ENCODE data around the gene CPPED1. TPM values are rescaled to one million over a fixed set of nuclear protein-coding genes. Genes with fewer than 3 reads are reported as not detected.

Gene CPPED1
- total and polyA plus RNA-seq, 10 of the 15 experiments (the other 5 are each of a cell fraction or from before 2014, with no cell fraction given), result 7.1 to 39.0 (median 16.0) TPM

- H3K9me3 ChIP-seq (replicated peaks; ENCODE audit: control insufficient read depth, insufficient read depth, low read length), result no peaks in the 10 kb centered on the region; the same call in 2 of the 3 replicates
- SMC1A ChIA-PET (ENCODE audit: uncharacterized antibody, unreplicated experiment), result interaction anchor here (1.2 to 2.8 kb wide), 8 partner anchors 11 to 186 kb away, joined by 3 to 10 read pairs (median 5); partner anchors contain the start of gene CPPED1
- in situ Hi-C loops (cut with MboI) (no loop called here), intact Hi-C loops (cut with micrococcal nuclease; ENCODE audit: unreplicated experiment) (loop anchor here (2.0 kb wide), 1 partner anchor 185 kb away; the partner anchor contains the start of gene CPPED1)
- POLR2A ChIA-PET, result no interaction called here
- H3K4me3 ChIP-seq, result no peak overlapping the region
- no peak overlapping the region for H3K9ac ChIP-seq (ENCODE audit: control insufficient read depth, insufficient read depth, low read length)
- H3K4me1 ChIP-seq (ENCODE audit: control insufficient read depth, insufficient read depth, low read length), result peaks cover 17% of the 10 kb centered on the region
- CTCF ChIA-PET, result interaction anchor here (1.1 to 2.0 kb wide), 3 partner anchors 44 to 184 kb away, joined by 3 to 10 read pairs (median 6); no protein-coding TSS in a partner anchor
- H3K4me2 ChIP-seq (ENCODE audit: control insufficient read depth, insufficient read depth), result no peak overlapping the region
- no peaks in the 10 kb centered on the region for H3K79me2 ChIP-seq (ENCODE audit: control insufficient read depth, insufficient read depth, low read length)
- H2AFZ ChIP-seq (ENCODE audit: control insufficient read depth, low read depth, low read length), result no peak overlapping the region
- WGBS (ENCODE audit: insufficient coverage, insufficient replicate concordance, low lambda C conversion rate, missing lambda C conversion rate), result 62% methylated on average over 9 of the region's 9 CpGs
- no peaks in the 10 kb centered on the region for H4K20me1 ChIP-seq (ENCODE audit: control insufficient read depth, insufficient read depth)
- FAIRE-seq (no peak), DNase-seq (ENCODE audit: low read depth, low spot score) (no peak), ATAC-seq (no peak)
- BruUV-seq (replicated peaks), result no TSS peak
- H3K27me3 ChIP-seq (replicated peaks in 1 of 2; ENCODE audit: control insufficient read depth in 2 of 2, insufficient read depth in 2 of 2, low read length in 1 of 2), result no peaks in the 10 kb centered on the region
- H3K36me3 ChIP-seq (ENCODE audit: control insufficient read depth in 2 of 2, insufficient read depth in 2 of 2, low read length in 1 of 2), result no peaks in the 10 kb centered on the region
- no peak overlapping the region for H3K27ac ChIP-seq (ENCODE audit: control insufficient read depth, insufficient read depth)
- RAD21 ChIA-PET (ENCODE audit: unreplicated experiment), result interaction anchor here (1.7 kb wide), 1 partner anchor 70 kb away, joined by 5 read pairs; no protein-coding TSS in a partner anchor
- TF ChIP-seq JUNB (IDR thresholded peaks at IDR 0.05), result peak; percentile 56; the same call in 1 of the 2 replicates
- TF ChIP-seq BCL11A (IDR thresholded peaks at IDR 0.05; ENCODE audit: low read depth, low read length), result 0 out of 2 replicates have a peak, but pooled peaks have one; percentile 37
- TF ChIP-seq HDAC6 (IDR thresholded peaks at IDR 0.05; ENCODE audit: unreplicated experiment), result no peak
- no peak for TF ChIP-seq GABPA (IDR thresholded peaks at IDR 0.05; ENCODE audit: low read depth)
- TF ChIP-seq ZNF592 (IDR thresholded peaks at IDR 0.05), result no peak
- TF ChIP-seq IRF5 (IDR thresholded peaks at IDR 0.05; ENCODE audit: borderline replicate concordance), result no peak
- no peak for TF ChIP-seq ZNF24 (IDR thresholded peaks at IDR 0.05)
- no peak for TF ChIP-seq E4F1 (IDR thresholded peaks at IDR 0.05; ENCODE audit: borderline replicate concordance, partially characterized antibody)
- no peak for TF ChIP-seq BACH1 (IDR thresholded peaks at IDR 0.05; ENCODE audit: borderline replicate concordance)
- no peak for TF ChIP-seq ZZZ3 (IDR thresholded peaks at IDR 0.05; ENCODE audit: control insufficient read depth, insufficient read length, low read depth)
- no peak for TF ChIP-seq CBX5 (IDR thresholded peaks at IDR 0.05; ENCODE audit: low read depth)
- TF ChIP-seq SMARCA5 (IDR thresholded peaks at IDR 0.05), result no peak
- TF ChIP-seq KAT2A (conservative IDR thresholded peaks at IDR 0.05; ENCODE audit: control insufficient read depth, low read depth, low read length), result no peak
- no peak for TF ChIP-seq RBBP5 (conservative IDR thresholded peaks at IDR 0.05)
- no peak for TF ChIP-seq PAX8 (IDR thresholded peaks at IDR 0.05)
- no peak for TF ChIP-seq SIN3A (IDR thresholded peaks at IDR 0.05; ENCODE audit: low read depth, low read length)
- no peak for TF ChIP-seq EZH2 (IDR thresholded peaks at IDR 0.05; ENCODE audit: borderline replicate concordance, control insufficient read depth, low read depth, low read length)
- TF ChIP-seq POU2F2 (IDR thresholded peaks at IDR 0.05; ENCODE audit: borderline replicate concordance, low read depth, low read length), result no peak
Measured at GRCh38 chr16:12617401-12617819, 186.3 kb downstream of the CPPED1 start.
